HepG2 (cell line): ENCODE results near the gene SLC35F6. TPM values are rescaled to one million over a fixed set of nuclear protein-coding genes. Genes with fewer than 3 reads are reported as not detected.

Experiments
- ADNP ChIP-seq: sonication (generic); formaldehyde crosslinking; IDR thresholded peaks from 2 replicates; pipeline ENCODE4 v1.4.0; 2020; ENCODE audit warnings: missing genetic modification reagents
- AKAP8 ChIP-seq: sonication (generic); formaldehyde crosslinking; IDR thresholded peaks from 2 replicates; pipeline ENCODE4 v1.5.1; 2020; ENCODE audit warnings: mild to moderate bottlenecking, missing genetic modification reagents
- ATAD3A ChIP-seq: sonication (generic); formaldehyde crosslinking; IDR thresholded peaks from 2 replicates; pipeline ENCODE4 v1.4.0; 2020; ENCODE audit warnings: missing genetic modification reagents
- FOXC1 ChIP-seq: sonication (generic); formaldehyde crosslinking; IDR thresholded peaks from 2 replicates; pipeline ENCODE4 v1.8.0; 2022; ENCODE audit warnings: mild to moderate bottlenecking, missing genetic modification reagents, borderline replicate concordance
- HDAC1 ChIP-seq: sonication (generic); formaldehyde crosslinking; IDR thresholded peaks from 2 replicates; pipeline ENCODE4 v1.5.1; 2020; ENCODE audit warnings: mild to moderate bottlenecking, missing genetic modification reagents
- HNRNPL ChIP-seq: fragments of 200-400 bp; formaldehyde crosslinking; IDR thresholded peaks from 2 replicates; pipeline ENCODE4 v1.6.1; 2017; ENCODE audit warnings: mild to moderate bottlenecking, low read depth, low read length
- NR0B2 ChIP-seq: sonication (generic); formaldehyde crosslinking; IDR thresholded peaks from 2 replicates; pipeline ENCODE4 v1.4.0; 2020; ENCODE audit warnings: mild to moderate bottlenecking, missing genetic modification reagents
- REL ChIP-seq: sonication (generic); formaldehyde crosslinking; conservative IDR thresholded peaks from 2 replicates; pipeline ENCODE4 v1.8.0; 2022; ENCODE audit warnings: mild to moderate bottlenecking, missing genetic modification reagents, moderate library complexity
- RELA ChIP-seq: sonication (generic); formaldehyde crosslinking; IDR thresholded peaks from 2 replicates; pipeline ENCODE4 v1.4.0; 2020; ENCODE audit warnings: missing genetic modification reagents
- RFX1 ChIP-seq: fragments of 450-650 bp; IDR thresholded peaks from 2 replicates; pipeline ENCODE4 v1.6.1; 2017
- SALL2 ChIP-seq: sonication (generic); formaldehyde crosslinking; IDR thresholded peaks from 2 replicates; pipeline ENCODE4 v1.8.1; 2023; ENCODE audit warnings: mild to moderate bottlenecking, missing genetic modification reagents, inconsistent platforms
- TERF1 ChIP-seq: sonication (generic); formaldehyde crosslinking; IDR thresholded peaks from 2 replicates; pipeline ENCODE4 v1.8.0; 2022; ENCODE audit warnings: mild to moderate bottlenecking, missing genetic modification reagents, moderate library complexity
- ZNF101 ChIP-seq: sonication (generic); formaldehyde crosslinking; IDR thresholded peaks from 2 replicates; pipeline ENCODE4 v1.4.0; 2020; ENCODE audit warnings: mild to moderate bottlenecking, low read depth, missing genetic modification reagents, borderline replicate concordance
- ZNF124 ChIP-seq: sonication (generic); formaldehyde crosslinking; IDR thresholded peaks from 2 replicates; pipeline ENCODE4 v1.4.0; 2020; ENCODE audit warnings: missing genetic modification reagents
- ZNF225 ChIP-seq: sonication (generic); formaldehyde crosslinking; IDR thresholded peaks from 2 replicates; pipeline ENCODE4 v1.4.0; 2020; ENCODE audit warnings: mild to moderate bottlenecking, missing genetic modification reagents
- ZNF264 ChIP-seq: sonication (generic); formaldehyde crosslinking; IDR thresholded peaks from 2 replicates; pipeline ENCODE4 v1.4.0; 2020; ENCODE audit warnings: missing genetic modification reagents
- ZNF333 ChIP-seq: sonication (generic); formaldehyde crosslinking; IDR thresholded peaks from 2 replicates; pipeline ENCODE4 v1.4.0; 2020; ENCODE audit warnings: mild to moderate bottlenecking, missing genetic modification reagents, borderline replicate concordance
- ZNF414 ChIP-seq: sonication (generic); formaldehyde crosslinking; IDR thresholded peaks from 2 replicates; pipeline ENCODE4 v1.5.0; 2020; ENCODE audit warnings: missing genetic modification reagents
- ZNF773 ChIP-seq: sonication (generic); formaldehyde crosslinking; IDR thresholded peaks from 2 replicates; pipeline ENCODE4 v1.4.0; 2020; ENCODE audit warnings: missing genetic modification reagents, borderline replicate concordance
- ZSCAN25 ChIP-seq: sonication (generic); formaldehyde crosslinking; IDR thresholded peaks from 2 replicates; pipeline ENCODE4 v1.8.0; 2022; ENCODE audit warnings: mild to moderate bottlenecking, missing genetic modification reagents
- polyA plus RNA-seq, 8 experiments: library from polyadenylated mRNA; depleted of rRNA in 3 of 8; stranded (reverse) in 7 of 8; unstranded in 1 of 8; fragments of >200 nt; fragmentation: Illumina TruSeq in 4 of 8; extraction: Trizol in 4 of 8; gene quantifications; 2 replicates each; pipeline versions ENCODE4 v1.2.1 to v1.2.3, GENCODE V29; 2011 to 2016; ENCODE audit warnings: low read depth in 4 of 8, missing spikeins in 1 of 8, mixed read lengths in 1 of 8; ENCODE audit not compliant: insufficient read depth in 1 of 8
- total RNA-seq, 5 experiments: library from RNA; depleted of rRNA; stranded (reverse); fragments of >200 nt; fragmentation: Illumina TruSeq; extraction: Trizol; gene quantifications; 2 replicates each; pipeline ENCODE4 v1.2.3, GENCODE V29; 2016; ENCODE audit warnings: low read depth in 1 of 5
- TF ChIP-seq, protein P1 (sequence below), 2 experiments: sonication (generic) in 1 of 2; formaldehyde crosslinking in 1 of 2; IDR thresholded peaks; 2 replicates each; pipeline versions ENCODE4 v1.4.0 to v1.6.1; 2018 to 2020; ENCODE audit warnings: missing genetic modification reagents in 2 of 2, borderline replicate concordance in 1 of 2, low read depth in 1 of 2, mild to moderate bottlenecking in 1 of 2, missing biosample characterization in 1 of 2
- TF ChIP-seq, protein P2 (sequence below): sonication (generic); formaldehyde crosslinking; IDR thresholded peaks from 2 replicates; pipeline ENCODE4 v1.4.0; 2020; ENCODE audit warnings: missing genetic modification reagents, low read depth, mild to moderate bottlenecking, borderline replicate concordance

SLC35F6 gene
- total and polyA plus RNA-seq, 2 of the 13 experiments (the other 11 are each of a cell fraction or from before 2014, with no cell fraction given), result 15.2 to 21.2 TPM

GRCh38 chr2:26786207-26787028, 22.3 kb downstream of the SLC35F6 start (continued):
- no peak for TF ChIP-seq TERF1 (CRISPR knock-in tag)
- TF ChIP-seq ATAD3A (CRISPR knock-in tag), result no peak
- TF ChIP-seq ZNF264 (CRISPR knock-in tag), result 0 out of 2 replicates have a peak, but pooled peaks have one; percentile 44
- TF ChIP-seq NR0B2 (CRISPR knock-in tag), result peak; percentile 80; the same call in 1 of the 2 replicates
- TF ChIP-seq ZNF124, result no peak
- TF ChIP-seq RFX1, result no peak
- TF ChIP-seq, protein P1, sequence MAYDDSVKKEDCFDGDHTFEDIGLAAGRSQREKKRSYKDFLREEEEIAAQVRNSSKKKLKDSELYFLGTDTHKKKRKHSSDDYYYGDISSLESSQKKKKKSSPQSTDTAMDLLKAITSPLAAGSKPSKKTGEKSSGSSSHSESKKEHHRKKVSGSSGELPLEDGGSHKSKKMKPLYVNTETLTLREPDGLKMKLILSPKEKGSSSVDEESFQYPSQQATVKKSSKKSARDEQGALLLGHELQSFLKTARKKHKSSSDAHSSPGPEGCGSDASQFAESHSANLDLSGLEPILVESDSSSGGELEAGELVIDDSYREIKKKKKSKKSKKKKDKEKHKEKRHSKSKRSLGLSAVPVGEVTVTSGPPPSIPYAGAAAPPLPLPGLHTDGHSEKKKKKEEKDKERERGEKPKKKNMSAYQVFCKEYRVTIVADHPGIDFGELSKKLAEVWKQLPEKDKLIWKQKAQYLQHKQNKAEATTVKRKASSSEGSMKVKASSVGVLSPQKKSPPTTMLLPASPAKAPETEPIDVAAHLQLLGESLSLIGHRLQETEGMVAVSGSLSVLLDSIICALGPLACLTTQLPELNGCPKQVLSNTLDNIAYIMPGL (CRISPR knock-in tag; IDR thresholded peaks at IDR 0.05; ENCODE audit: borderline replicate concordance in 1 of 2, low read depth in 1 of 2), result peak in 1 of 2 experiments; percentile 3; a peak in 1 of 4 replicates
- TF ChIP-seq AKAP8 (CRISPR knock-in tag), result 0 out of 2 replicates have a peak, but pooled peaks have one; percentile 10
- TF ChIP-seq REL, result no peak
- TF ChIP-seq ZNF773 (CRISPR knock-in tag), result 0 out of 2 replicates have a peak, but pooled peaks have one; percentile 54
- no peak for TF ChIP-seq ZNF101
- TF ChIP-seq ADNP (CRISPR knock-in tag), result 0 out of 2 replicates have a peak, but pooled peaks have one; percentile 7
- 0 out of 2 replicates have a peak, but pooled peaks have one; percentile 40 for TF ChIP-seq ZNF414 (CRISPR knock-in tag)
- no peak for TF ChIP-seq ZSCAN25 (CRISPR knock-in tag)
- 0 out of 2 replicates have a peak, but pooled peaks have one; percentile 36 for TF ChIP-seq HNRNPL
- no peak for TF ChIP-seq RELA (CRISPR knock-in tag)
- TF ChIP-seq FOXC1 (CRISPR knock-in tag), result peak; percentile 17; the same call in 1 of the 2 replicates
- no peak for TF ChIP-seq ZNF333
- 0 out of 2 replicates have a peak, but pooled peaks have one; percentile 1 for TF ChIP-seq ZNF225 (CRISPR knock-in tag)
- TF ChIP-seq HDAC1 (CRISPR knock-in tag), result no peak
- TF ChIP-seq, protein P2, sequence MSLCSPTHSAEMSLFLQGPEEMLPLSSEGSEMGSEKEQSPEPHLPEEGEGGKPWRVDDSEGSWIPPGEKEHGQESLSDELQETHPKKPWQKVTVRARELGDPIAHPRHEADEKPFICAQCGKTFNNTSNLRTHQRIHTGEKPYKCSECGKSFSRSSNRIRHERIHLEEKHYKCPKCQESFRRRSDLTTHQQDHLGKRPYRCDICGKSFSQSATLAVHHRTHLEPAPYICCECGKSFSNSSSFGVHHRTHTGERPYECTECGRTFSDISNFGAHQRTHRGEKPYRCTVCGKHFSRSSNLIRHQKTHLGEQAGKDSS (CRISPR knock-in tag), result 0 out of 2 replicates have a peak, but pooled peaks have one; percentile 36
- TF ChIP-seq SALL2 (CRISPR knock-in tag), result no peak; the same call in 1 of the 2 replicates
